GM18858 (cell line): ENCODE data around the gene EXT2.

Experiments
- ATAC-seq: cut with Tn5 transposase; IDR thresholded peaks from one replicate; pipeline ENCODE4 v1.9.1; 2021; ENCODE audit not compliant: unreplicated experiment

Gene EXT2

DNA sequence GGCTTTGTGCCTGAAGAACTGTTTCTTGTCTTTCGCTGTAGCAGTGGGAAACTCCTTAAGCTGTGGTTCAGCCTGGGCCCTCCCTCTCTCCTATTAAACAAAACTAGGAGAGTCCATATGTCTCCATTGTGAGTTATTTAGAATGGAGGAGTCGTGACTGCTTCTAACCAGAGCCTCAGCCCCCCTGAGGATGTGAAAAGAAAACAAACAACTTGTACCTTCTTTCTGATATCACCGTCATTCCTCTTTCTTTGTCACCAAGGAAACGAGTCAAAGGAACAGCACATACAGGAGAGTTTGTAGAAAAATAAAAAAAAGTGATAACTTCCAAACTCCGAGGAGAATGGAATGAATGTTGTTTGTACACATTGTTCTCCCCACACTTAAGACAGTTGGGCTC is 11.6 kb upstream of the EXT2 start:
- ATAC-seq = no peak

GRCh38 chr11:44085330-44085729 is 10.1 kb upstream of the EXT2 start:
- no peak for ATAC-seq

DNA sequence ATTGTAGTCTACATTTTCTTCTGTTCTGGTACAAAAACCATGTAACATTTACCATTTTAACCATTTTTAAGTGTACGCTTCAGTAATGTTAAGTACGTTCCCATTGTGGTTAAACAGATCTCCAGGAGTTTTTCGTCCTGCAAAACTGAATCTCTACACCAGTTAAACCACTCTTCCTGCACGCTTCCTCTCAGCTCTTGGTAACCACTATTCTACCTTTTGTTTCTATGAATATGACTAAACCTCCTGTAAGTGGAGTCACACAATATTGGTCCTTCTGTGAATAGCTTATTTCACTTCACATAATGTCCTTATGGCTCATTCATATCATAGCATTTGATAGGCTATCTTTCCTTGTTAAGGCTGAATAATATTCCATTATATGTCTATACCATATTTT is 7.1 kb upstream of the EXT2 start:
- ATAC-seq = no peak

GRCh38 chr11:44088871-44089270 is 6.6 kb upstream of the EXT2 start:
- ATAC-seq = no peak

GRCh38 chr11:44090539-44090938 is 4.9 kb upstream of the EXT2 start:
- no peak for ATAC-seq

DNA sequence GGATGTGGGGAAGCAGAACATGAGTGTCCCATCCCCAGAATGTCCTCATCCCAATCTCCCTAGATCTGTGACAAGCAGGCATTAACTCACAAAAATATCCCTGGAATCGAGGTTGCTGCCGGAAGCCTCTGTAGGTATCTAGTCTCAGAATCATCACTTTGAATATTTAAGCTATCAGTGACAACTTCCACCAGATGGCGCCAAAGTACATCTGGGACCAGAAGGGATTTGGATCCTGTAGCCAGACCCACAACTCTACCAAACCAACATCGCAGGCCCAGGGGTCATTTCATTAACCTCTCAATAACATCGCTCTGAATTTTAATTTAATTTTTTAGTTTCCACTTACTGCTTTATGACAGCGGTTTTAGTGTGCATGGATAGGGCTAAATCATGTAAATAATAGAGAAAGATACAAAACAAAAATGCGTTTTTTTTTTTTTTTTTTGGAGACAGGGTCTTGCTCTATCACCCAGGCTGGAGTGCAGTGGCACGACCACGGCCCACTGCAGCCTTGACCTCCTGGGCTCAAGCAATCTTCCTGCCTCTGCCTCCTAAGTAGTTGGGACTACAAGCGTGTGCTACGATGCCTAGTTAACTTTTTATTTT is 1.1 kb upstream of the EXT2 start:
- peak; percentile 42 for ATAC-seq

DNA sequence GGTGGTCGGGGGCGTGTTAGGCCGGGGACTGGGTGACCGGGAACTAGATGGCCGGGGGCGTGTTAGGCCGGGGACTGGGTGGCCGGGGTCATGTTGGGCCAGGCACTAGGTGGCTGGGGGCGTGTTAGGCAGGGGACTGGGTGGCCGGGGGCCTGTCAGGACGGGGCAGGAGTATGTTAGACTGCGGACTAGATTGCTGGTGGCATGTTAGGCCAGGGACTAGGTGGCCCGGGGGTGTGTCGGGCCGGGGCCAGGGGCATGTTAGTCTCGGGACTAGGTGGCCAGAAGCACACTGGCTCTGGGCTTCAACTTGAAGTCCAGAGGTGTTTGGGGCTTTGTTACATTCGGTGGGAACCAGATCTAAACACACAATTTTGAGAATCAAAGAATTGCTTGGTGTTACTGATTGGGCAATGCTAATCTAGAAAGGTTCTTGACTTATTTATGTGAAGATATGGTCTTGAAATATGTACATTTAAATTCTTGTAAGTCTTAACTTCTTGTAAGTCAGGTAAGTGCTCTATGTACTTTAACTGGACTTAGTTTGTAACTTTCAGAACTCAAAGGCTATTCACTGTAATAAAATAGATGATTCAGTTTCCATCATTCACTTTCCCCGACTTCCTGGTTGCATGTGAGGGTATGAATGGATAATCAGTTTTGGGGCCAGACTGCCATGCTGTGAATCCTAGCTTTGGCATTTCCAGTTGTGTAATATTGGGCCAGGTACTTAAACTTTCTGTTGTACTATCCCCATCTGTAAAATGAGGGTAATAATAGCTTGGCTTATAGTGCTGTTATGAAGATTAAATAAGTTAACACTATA is 1.1 kb downstream of the EXT2 start:
- no peak for ATAC-seq

- no peak for ATAC-seq
These were observed 2.3 kb downstream of the EXT2 start for GRCh38 chr11:44097821-44098220.

DNA sequence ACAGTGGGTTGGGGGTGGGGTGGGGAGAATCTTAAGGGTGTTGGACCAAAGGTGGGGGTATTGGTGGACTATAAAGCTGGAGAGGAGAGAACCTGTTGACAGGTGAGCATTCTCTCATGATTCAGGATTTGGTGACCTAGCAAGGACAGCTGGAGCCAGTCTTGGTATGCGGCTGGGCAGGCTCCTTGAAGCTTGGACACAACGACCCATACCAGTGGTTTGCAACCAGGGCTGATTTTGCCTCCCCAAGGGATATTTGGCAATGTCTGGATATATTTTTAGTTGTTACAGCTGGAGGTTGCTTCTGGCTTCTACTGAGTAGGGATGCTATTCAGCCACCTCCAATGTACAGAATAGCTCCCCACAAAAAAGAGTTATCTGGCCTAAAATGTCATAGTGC is 5.6 kb downstream of the EXT2 start:
- ATAC-seq = no peak

DNA sequence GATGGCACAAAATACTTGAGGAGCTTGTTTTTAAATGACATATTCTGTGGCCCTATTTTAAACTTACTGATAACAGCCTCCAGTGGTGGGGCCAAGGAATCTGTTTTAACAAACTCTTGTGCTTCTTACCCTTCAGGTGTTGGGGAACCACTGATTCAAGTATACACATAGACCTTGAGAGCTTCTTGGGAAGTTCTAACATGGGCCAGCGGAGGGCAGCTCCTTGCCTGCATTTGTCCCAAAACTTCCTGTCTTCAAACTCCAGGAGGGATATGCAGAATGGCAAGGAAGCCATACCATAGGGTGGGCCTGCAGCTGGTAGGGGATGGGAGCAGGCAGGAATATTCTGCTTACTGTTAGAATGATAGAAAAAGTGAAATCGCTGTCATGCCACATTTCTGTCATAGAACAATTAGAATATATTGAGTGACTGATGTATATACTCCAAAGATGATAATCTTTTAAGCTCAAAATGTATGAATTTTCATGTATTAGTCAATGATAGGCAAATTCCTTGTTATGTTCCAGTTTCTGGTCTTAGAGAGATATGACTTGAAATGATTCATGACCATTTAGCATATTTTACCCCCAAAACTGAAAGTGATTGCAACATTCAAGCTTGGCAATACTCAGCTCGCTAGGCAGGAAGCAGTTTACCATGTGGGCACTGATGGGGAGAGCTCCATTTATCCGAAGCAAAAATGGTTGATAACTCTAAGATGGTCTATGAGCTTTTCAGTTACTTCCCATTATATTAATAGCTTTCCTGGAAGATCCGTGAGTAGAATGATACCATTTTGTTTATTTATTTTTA is 9.2 kb downstream of the EXT2 start:
- no peak for ATAC-seq

DNA sequence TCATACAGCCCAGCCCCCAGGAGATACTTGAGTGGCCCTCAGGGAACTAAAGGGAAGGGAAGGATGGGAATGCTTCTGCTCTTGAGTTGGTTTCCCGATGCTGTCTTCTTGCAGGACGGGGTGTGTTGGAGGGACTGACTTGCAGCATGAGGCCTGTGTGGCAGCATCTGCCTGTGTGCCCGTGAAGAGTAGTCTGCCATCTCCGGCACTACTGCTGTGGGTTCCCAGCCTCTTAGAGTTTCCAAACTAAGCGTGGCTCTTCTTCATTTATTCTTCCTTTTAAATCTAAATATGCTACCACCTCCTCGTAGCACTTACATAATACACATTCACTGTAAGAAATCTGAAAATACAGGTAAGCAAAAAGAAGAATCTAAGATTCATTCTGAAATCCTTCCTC is 12.8 kb downstream of the EXT2 start:
- no peak for ATAC-seq

GRCh38 chr11:44110231-44110679 is 14.8 kb downstream of the EXT2 start:
- peak; percentile 90 for ATAC-seq

DNA sequence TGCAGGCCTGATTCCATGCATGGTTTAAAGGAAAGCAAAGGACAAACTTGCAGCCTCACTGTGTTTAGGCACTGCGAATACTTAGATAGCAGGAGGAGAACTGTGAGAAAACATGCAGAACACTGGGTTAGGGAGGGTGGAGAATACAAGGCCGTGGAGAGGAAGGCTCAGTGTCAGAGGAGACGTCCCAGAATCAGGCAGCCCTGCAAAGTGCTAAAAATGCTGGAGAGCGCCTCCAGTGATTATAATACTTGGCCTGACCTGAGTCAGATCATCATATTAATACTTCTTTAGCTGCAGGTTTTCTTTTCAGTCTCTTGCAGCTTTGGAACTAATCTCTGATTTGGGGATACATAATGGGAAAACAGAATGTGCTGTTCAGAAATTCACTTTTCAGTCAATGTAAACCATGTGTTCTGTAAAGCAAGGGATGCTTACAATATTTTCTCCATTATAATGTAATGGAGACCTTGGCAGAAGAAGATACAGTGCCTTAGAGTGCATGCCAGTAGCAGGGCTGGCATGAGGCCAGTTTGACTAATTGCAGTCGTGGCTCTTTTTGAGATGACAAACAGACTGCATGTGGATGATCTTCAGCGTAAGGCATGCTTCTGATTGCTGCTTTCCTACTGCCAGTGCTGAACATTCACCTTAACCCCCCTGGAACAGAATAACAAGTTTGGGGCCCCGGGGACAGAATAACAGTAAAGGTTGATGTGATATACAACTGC is 16.8 kb downstream of the EXT2 start:
- no peak for ATAC-seq

DNA sequence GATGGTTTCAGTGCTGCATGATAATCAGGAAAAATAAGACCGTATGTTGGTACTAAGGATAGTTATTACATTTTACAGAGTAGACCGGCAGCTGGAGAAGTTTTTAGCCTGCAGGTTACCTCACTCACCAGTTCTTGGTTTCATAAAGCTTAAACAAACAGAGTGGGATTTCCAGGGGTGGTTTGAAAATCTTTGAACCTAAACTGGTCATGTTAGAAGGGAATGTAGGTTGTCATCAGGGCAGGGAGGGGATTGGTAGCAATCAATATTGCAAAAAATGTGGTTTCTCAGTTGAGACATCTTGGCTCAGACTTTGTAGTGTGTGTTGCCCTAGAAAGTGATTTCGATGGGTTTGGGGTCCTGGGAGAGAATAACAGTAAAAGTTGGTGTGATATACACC is 17.5 kb downstream of the EXT2 start:
- ATAC-seq = no peak

DNA sequence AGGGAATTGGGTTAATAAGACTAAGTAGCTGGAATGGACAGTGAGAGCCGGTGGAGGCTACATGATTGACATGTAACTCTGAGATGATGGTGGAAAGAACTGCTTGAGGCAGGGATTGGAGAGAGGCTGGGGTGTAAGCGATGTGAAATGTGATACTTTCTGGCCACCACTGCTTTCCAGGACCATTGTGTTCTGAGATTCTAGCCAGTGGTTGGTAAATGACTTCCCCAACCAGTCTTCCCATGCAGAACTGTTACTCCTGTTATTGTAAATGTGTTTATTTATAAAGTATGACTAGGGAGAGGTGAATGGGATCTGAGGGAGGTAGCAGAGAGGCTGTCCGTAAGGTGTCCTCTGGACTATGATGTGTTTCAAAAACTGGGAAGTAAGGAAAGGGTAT is 18.1 kb downstream of the EXT2 start:
- no peak for ATAC-seq

GRCh38 chr11:44116234-44116830 is 20.9 kb downstream of the EXT2 start:
- ATAC-seq = no peak

DNA sequence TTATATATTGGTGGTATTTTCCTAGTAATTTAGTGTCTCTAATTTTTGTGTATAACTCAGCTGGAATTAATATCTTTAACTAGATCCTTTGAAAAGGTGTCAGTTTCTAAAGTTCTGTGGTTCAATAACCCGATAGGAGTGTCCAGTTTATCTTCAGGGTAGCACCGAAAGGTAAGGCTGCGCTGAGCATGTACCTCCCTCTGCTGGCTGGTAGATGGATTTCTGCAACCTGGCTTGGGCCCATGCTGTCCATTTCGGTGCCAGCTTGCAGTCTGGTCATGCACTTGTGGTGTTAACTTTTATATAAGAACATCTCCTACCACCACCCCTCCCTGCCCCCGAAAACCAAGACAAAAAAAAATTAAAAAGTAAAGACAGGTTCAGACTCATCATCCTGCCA is 24.7 kb downstream of the EXT2 start:
- ATAC-seq = no peak

GRCh38 chr11:44125598-44125997 is 30.1 kb downstream of the EXT2 start:
- no peak for ATAC-seq

GRCh38 chr11:44126304-44126703 is 30.8 kb downstream of the EXT2 start:
- ATAC-seq = no peak

DNA sequence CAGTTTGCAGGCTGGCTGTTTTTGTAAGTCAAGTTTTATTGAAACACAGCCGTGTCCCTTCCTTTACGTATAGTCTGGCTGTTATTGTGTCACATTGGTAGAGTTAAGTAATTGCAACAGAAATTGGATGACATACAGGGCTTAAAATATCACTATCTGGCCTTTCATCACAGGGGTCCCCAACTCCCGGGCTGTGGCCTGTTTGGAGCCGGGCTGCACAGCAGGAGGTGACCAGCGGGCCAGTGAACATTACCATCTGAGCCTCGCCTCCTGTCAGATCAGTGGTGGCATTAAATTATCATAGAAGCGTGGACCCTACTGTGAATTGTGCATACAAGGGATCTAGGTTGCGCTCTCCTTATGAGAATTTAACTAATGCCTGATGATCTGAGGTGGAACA is 31.7 kb downstream of the EXT2 start:
- ATAC-seq = no peak

DNA sequence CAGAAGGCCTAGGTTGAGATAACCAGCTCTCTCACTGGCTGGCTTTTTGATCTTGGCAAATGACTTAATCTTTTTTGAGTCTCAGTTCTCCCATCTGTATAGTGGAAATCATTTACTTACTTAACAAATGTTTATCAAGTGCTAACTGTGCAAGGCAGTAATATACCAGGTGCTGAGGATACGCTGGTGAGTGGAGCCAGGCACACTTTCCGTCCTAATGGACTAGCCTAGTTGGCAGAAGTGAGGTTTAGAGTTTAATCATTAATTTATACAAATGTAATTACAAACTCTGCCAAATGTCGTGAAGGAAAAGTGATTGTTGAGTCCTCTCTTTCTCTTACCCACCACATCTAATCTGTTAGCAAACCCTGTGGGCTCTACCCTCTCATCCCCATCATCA is 33.3 kb downstream of the EXT2 start:
- ATAC-seq = no peak
